ENCODE data around the gene ZBTB45.

ZBTB45 gene

DNA sequence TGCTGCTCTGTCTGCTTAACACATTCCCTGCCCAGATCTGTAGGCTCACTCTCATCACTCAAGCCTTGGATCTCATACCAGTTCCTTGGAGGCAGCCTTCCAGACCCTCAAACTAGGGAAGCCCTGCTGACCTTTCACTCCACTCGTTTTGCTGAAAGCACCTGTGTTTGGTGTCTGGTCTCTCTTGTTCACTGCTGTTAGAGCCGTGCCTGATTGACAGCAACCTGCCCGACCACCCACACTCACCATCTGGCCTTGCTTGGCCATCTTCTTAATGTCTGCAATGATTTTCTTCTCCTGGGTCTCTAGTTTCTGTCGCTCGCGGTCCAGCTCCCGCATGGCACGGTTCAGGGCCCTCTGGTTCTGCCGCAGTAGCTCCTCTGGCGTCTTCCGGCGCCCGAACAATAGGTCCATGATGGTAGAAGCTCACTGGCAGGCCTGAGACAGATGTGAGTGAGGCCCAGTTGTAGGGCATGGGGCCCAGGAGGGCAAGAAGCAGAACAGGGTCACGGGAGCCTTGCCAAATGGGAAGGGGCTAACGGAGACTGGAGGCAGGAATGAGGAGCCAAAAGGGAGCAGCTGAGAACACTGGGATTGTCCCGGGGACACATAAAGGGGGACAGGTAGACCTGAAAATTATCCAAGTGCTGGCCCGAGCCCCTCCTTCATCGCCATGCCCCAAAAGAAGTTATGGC lies 34.3 kb upstream of the ZBTB45 start:
- TF ChIP-seq EZH2phosphoT487 (IDR thresholded peaks at IDR 0.05; ENCODE audit: borderline replicate concordance) = no peak
- TF ChIP-seq, protein P1, sequence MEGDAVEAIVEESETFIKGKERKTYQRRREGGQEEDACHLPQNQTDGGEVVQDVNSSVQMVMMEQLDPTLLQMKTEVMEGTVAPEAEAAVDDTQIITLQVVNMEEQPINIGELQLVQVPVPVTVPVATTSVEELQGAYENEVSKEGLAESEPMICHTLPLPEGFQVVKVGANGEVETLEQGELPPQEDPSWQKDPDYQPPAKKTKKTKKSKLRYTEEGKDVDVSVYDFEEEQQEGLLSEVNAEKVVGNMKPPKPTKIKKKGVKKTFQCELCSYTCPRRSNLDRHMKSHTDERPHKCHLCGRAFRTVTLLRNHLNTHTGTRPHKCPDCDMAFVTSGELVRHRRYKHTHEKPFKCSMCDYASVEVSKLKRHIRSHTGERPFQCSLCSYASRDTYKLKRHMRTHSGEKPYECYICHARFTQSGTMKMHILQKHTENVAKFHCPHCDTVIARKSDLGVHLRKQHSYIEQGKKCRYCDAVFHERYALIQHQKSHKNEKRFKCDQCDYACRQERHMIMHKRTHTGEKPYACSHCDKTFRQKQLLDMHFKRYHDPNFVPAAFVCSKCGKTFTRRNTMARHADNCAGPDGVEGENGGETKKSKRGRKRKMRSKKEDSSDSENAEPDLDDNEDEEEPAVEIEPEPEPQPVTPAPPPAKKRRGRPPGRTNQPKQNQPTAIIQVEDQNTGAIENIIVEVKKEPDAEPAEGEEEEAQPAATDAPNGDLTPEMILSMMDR (conservative IDR thresholded peaks at IDR 0.05; ENCODE audit: low read length) = no peak
- peak overlapping the region; percentile 99 for H3K9ac ChIP-seq (ENCODE audit: low read depth, low read length, poor library complexity, severe bottlenecking)
- H2AFZ ChIP-seq (ENCODE audit: low read length) = no peak overlapping the region
- peak overlapping the region; percentile 90 for H3K4me3 ChIP-seq (ENCODE audit: low read length, poor library complexity, severe bottlenecking)
- H3K79me2 ChIP-seq (ENCODE audit: insufficient read depth, low read length) = peaks cover 84% of the 10 kb centered on the region
- H3K9me3 ChIP-seq (ENCODE audit: insufficient read depth, low read depth, low read length) = no peaks in the 10 kb centered on the region
- H3K9me2 ChIP-seq (replicated peaks; ENCODE audit: low read depth, low read length) = no peaks in the 10 kb centered on the region
- peaks cover 80% of the 10 kb centered on the region for H4K20me1 ChIP-seq (ENCODE audit: insufficient read depth, low read length, poor library complexity, severe bottlenecking)
- H3K4me1 ChIP-seq (ENCODE audit: insufficient read depth, low read length, poor library complexity, severe bottlenecking) = peaks cover 27% of the 10 kb centered on the region
- H3F3A ChIP-seq (ENCODE audit: low read depth) = peaks cover 25% of the 10 kb centered on the region; the same call in 1 of the 2 replicates
- H3K36me3 ChIP-seq (ENCODE audit: insufficient read depth, low read length) = peaks cover 50% of the 10 kb centered on the region
- no peaks in the 10 kb centered on the region for H3K27me3 ChIP-seq (ENCODE audit: insufficient read depth, low read length, poor library complexity, severe bottlenecking)
- H3K4me2 ChIP-seq (ENCODE audit: low read depth, low read length, poor library complexity, severe bottlenecking) = peak overlapping the region; percentile 86

DNA sequence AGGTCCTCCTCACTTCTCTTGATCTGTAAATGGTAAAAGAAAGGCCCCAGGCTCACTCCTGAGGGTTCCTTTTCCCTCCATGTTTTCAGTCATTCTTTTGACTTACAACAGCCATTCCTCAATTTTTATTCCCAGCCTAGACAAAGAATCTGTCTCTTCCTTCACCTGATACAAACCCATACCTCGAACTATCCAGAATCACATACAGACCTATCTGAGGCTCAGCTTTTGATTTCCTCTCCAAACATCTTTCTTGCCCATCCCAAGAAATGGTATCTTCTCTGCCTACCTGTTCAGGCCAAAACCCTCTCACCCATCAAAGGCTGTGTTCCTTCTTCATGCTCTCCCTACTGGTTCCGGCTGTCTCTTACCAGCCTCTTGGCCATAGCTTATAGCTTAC lies 33.0 kb upstream of the ZBTB45 start:
- Histone ChIP-seq H4K20me1 (ENCODE audit: insufficient read depth, low read length, poor library complexity, severe bottlenecking) (peaks cover 88% of the 10 kb centered on the region), H2AFZ (ENCODE audit: low read length) (no peak overlapping the region), H3K9me2 (replicated peaks; ENCODE audit: low read depth, low read length) (no peaks in the 10 kb centered on the region), H3K27me3 (ENCODE audit: insufficient read depth, low read length, poor library complexity, severe bottlenecking) (no peaks in the 10 kb centered on the region), H3K9ac (ENCODE audit: low read depth, low read length, poor library complexity, severe bottlenecking) (no peak overlapping the region), H3K9me3 (ENCODE audit: insufficient read depth, low read depth, low read length) (no peaks in the 10 kb centered on the region), H3K4me2 (ENCODE audit: low read depth, low read length, poor library complexity, severe bottlenecking) (no peak overlapping the region), H3K36me3 (ENCODE audit: insufficient read depth, low read length) (peaks cover 63% of the 10 kb centered on the region), H3K4me3 (ENCODE audit: low read length, poor library complexity, severe bottlenecking) (no peak overlapping the region), H3K4me1 (ENCODE audit: insufficient read depth, low read length, poor library complexity, severe bottlenecking) (peaks cover 29% of the 10 kb centered on the region), H3K79me2 (ENCODE audit: insufficient read depth, low read length) (peaks cover 92% of the 10 kb centered on the region), H3F3A (ENCODE audit: low read depth) (peaks cover 25% of the 10 kb centered on the region; the same call in 1 of the 2 replicates)
- no peak for TF ChIP-seq EZH2phosphoT487 (IDR thresholded peaks at IDR 0.05; ENCODE audit: borderline replicate concordance)
- TF ChIP-seq, protein P1 (conservative IDR thresholded peaks at IDR 0.05; ENCODE audit: low read length) = no peak

DNA sequence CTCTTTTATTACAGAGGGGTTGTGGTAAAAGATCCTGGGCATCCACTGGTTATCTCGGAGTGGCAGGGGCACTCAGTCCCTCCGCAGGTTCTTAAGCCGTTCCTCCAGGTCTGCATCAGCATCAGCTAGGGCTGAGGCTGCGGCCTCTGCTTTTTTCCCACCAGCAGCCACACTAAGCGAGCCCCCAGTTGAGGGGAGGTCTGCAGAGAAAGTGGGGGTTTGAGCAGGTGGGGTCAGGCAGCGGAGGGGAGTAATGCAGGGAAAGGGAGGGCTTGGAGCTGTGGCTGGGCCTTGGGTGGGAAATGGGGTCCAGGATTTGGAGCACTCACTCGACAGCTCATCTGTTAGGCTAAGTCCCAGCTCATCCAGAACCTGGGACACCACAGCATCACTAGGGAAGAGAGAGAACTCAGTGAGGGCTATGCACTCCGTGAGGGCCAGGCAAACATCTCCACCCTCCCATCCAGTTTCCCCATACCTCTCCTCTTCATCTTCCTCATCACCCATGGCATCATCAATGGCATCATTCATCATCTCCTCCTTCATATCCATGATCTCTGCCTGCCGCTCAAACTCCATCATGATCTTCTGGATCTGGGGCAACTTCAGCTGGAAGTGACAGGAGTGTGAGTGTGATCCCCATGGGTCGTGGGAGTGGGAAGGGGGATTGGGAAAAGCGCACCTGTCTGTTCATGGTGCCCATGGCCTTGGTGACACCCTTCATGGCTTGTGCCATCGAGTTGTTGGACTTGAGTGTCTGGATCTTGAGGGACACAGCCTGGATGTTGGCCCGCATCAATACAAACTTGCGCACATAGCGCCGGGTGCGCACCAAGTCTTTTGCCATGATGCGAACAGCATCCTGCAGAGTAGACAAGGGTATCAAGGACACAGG lies 32.2 kb upstream of the ZBTB45 start:
- H3K9me2 ChIP-seq (replicated peaks; ENCODE audit: low read depth, low read length) = no peaks in the 10 kb centered on the region
- TF ChIP-seq, protein P1 (conservative IDR thresholded peaks at IDR 0.05; ENCODE audit: low read length) = no peak
- TF ChIP-seq EZH2phosphoT487 (IDR thresholded peaks at IDR 0.05; ENCODE audit: borderline replicate concordance) = no peak
- no peaks in the 10 kb centered on the region for H3K27me3 ChIP-seq (ENCODE audit: insufficient read depth, low read length, poor library complexity, severe bottlenecking)
- H3K79me2 ChIP-seq (ENCODE audit: insufficient read depth, low read length) = peaks cover 92% of the 10 kb centered on the region
- no peak overlapping the region for H3K9ac ChIP-seq (ENCODE audit: low read depth, low read length, poor library complexity, severe bottlenecking)
- H3K4me2 ChIP-seq (ENCODE audit: low read depth, low read length, poor library complexity, severe bottlenecking) = no peak overlapping the region
- peaks cover 28% of the 10 kb centered on the region for H3K4me1 ChIP-seq (ENCODE audit: insufficient read depth, low read length, poor library complexity, severe bottlenecking)
- peaks cover 88% of the 10 kb centered on the region for H4K20me1 ChIP-seq (ENCODE audit: insufficient read depth, low read length, poor library complexity, severe bottlenecking)
- H2AFZ ChIP-seq (ENCODE audit: low read length) = no peak overlapping the region
- H3K36me3 ChIP-seq (ENCODE audit: insufficient read depth, low read length) = peaks cover 70% of the 10 kb centered on the region
- H3K9me3 ChIP-seq (ENCODE audit: insufficient read depth, low read depth, low read length) = no peaks in the 10 kb centered on the region
- H3F3A ChIP-seq (ENCODE audit: low read depth) = peaks cover 25% of the 10 kb centered on the region; the same call in 1 of the 2 replicates
- H3K4me3 ChIP-seq (ENCODE audit: low read length, poor library complexity, severe bottlenecking) = no peak overlapping the region
